Omental fat pad (tissue), 4 donors: ENCODE data around the gene ZSCAN31. TPM values are rescaled to one million over a fixed set of nuclear protein-coding genes. Genes with fewer than 3 reads are reported as not detected.

ENCODE experiments used
- ATAC-seq: fragments of 150-250 bp; one replicate; pipeline ENCODE4 v1.9.1; 2016; ENCODE audit warnings: mild to moderate bottlenecking, moderate library complexity; ENCODE audit not compliant: low FRiP score
- DNase-seq: peaks from one replicate; pipeline ENCODE4 v3.0.0-alpha.2; 2019; ENCODE audit warnings: low spot score
- small RNA-seq: library from RNA; depleted of rRNA; stranded (forward); fragments of <200 nt; gene quantifications from one replicate; pipeline ENCODE3, GENCODE V24; 2016
- total RNA-seq, 4 donors: library from RNA; depleted of rRNA; stranded (reverse); fragments of >200 nt; gene quantifications; one replicate each; pipeline ENCODE4 v1.1.0, GENCODE V29; 2016
- TF ChIP-seq, protein P1 (sequence below), 3 donors: fragments of 450-650 bp; IDR thresholded peaks; one replicate each; pipeline ENCODE4 v1.5.1; 2016 to 2017; ENCODE audit warnings: antibody characterized with exemption in 3 of 3, mild to moderate bottlenecking in 3 of 3, moderate library complexity in 2 of 3

Gene ZSCAN31
- total RNA-seq, 4 donors from 2014 or later, result 1.7 to 12.7 (median 9.3) TPM

DNA sequence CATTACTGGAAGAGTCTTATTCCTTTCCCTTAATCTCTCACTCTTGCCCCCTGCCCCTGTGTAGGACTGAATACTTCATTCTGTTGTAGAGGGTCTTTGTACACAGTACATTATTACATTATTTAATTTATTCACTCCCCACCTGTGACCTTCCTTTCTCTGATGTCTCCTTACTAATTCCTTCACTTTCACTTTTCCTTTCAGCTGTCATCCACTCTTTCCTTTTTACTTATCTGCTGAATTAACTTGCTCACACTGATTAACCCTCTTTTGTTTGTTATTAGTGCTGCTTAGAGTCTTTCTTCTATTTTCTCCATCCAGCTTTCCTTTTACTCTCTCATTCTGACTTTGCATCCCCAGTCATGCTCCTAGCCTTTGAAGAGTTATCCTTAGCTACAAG, 61.1 kb downstream of the ZSCAN31 start:
- ATAC-seq, result no peak
- TF ChIP-seq, protein P1, sequence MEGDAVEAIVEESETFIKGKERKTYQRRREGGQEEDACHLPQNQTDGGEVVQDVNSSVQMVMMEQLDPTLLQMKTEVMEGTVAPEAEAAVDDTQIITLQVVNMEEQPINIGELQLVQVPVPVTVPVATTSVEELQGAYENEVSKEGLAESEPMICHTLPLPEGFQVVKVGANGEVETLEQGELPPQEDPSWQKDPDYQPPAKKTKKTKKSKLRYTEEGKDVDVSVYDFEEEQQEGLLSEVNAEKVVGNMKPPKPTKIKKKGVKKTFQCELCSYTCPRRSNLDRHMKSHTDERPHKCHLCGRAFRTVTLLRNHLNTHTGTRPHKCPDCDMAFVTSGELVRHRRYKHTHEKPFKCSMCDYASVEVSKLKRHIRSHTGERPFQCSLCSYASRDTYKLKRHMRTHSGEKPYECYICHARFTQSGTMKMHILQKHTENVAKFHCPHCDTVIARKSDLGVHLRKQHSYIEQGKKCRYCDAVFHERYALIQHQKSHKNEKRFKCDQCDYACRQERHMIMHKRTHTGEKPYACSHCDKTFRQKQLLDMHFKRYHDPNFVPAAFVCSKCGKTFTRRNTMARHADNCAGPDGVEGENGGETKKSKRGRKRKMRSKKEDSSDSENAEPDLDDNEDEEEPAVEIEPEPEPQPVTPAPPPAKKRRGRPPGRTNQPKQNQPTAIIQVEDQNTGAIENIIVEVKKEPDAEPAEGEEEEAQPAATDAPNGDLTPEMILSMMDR (IDR thresholded peaks at IDR 0.05), result no peak
- no peak for DNase-seq

Small RNAs within 50 kb of the gene (small RNA-seq; reads per million reads assigned to genes)
- gene AL021997.1 (not detected), gene AL021997.2 (not detected)

Other genes with a start within 250 kb of the ZSCAN31 start
- 1 to 10 TPM; 2.8 to 6.0 (median 3.5) TPM for gene ZSCAN16, start 211.5 kb downstream of the ZSCAN31 start, total RNA-seq
- gene ZKSCAN8, start 194.3 kb downstream of the ZSCAN31 start, total RNA-seq, result 10 to 100 TPM; 16.0 to 27.7 (median 17.2) TPM
- 10 to 100 TPM in 3 of 4 donors, 1 to 10 TPM in 1; 6.3 to 16.6 (median 12.2) TPM for gene ZSCAN9, start 110.9 kb downstream of the ZSCAN31 start, total RNA-seq
- gene ZKSCAN4, start 83.9 kb downstream of the ZSCAN31 start, total RNA-seq, result 1 to 10 TPM; 1.3 to 6.0 (median 3.2) TPM
- gene NKAPL, start 76.9 kb downstream of the ZSCAN31 start, total RNA-seq, result 1 to 10 TPM; 1.3 to 4.4 (median 2.4) TPM
- gene ZSCAN26, start 69.0 kb downstream of the ZSCAN31 start, total RNA-seq, result 10 to 100 TPM; 11.4 to 19.5 (median 14.8) TPM
- 1 to 10 TPM; 3.0 to 5.4 (median 4.4) TPM for gene PGBD1, start 54.6 kb downstream of the ZSCAN31 start, total RNA-seq
- 1 to 10 TPM; 2.0 to 7.7 (median 2.5) TPM for gene ZKSCAN3, start 13.8 kb upstream of the ZSCAN31 start, total RNA-seq
- gene ZSCAN12, start 63.6 kb upstream of the ZSCAN31 start, total RNA-seq, result 1 to 10 TPM; 2.7 to 5.5 (median 4.4) TPM
- 1 to 10 TPM in 2 of 4 donors, under 1 TPM in 2; 0.60 to 2.7 (median 1.4) TPM for gene ZSCAN23, start 107.3 kb upstream of the ZSCAN31 start, total RNA-seq
- gene GPX6, start 179.6 kb upstream of the ZSCAN31 start, total RNA-seq, result not detected
- not detected for gene GPX5, start 189.7 kb upstream of the ZSCAN31 start, total RNA-seq